DMS114 treated with DMSO at 0.1 percent for 48 hours (cell line): ENCODE measurements around the gene CRACR2A.

Experiments used
- DNase-seq: peaks from one replicate; lab custom pipeline; 2025; ENCODE audit not compliant: unreplicated experiment; lab: John Stamatoyannopoulos, UW

The CRACR2A gene

DNA sequence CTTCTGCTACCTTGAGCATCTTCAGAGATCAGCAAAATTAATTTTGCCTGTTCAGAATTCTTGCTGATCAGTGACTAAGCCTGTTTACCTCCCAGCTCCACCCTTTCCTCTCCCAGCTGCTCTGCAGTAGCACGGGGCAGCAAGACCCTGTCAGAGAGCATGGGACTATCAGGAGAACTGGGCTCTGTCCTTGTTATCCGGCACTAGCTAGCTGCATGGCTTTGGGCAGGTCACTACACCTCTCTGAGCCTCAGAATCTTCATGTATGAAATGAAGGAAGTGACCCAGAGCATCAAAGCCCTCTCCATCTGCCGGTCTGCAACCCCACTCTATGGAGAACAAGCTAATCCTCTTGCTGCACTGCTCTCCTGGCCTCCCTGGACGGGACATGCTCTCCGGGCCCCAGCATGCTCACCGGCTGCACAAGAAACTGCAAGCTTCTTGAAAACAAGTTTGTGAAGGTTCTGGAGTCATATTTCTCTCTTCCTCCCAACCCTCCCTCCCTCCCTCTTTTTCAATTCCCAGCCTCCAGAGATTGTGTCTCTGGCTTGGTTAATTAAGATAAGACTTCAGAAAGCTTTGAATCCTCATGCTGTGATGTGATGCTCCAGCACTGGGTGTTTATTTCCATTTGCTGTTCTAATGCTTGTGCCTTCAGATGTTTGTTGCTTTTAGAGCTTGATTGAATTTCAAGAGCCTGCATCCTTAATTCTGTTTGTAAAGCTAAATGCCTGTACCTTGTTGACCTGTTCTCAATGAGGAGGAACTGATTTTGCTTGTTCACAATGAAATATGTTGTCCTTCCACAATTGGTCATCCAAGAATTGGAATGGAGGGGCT lies 101.1 kb downstream of the CRACR2A start:
- DNase-seq: no peak

DNA sequence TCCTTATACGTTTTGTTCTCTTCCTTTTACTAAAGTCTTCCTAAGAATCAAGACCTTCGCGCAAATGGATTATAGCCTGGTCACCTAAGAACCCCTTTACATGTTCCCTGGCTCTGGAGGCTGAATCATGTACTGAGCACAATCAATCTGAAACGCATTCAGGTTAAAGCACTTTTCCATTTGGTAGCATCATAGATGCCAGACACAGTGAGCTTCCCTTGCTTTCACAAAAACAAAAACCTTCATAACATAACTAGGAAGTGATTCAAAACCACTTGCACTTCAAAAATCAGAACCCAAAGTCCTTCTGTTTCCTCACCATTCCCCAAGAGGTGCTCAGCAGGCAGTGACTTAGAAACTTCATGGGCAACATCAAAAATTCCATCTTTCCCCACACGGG lies 105.4 kb downstream of the CRACR2A start:
- no peak for DNase-seq

DNA sequence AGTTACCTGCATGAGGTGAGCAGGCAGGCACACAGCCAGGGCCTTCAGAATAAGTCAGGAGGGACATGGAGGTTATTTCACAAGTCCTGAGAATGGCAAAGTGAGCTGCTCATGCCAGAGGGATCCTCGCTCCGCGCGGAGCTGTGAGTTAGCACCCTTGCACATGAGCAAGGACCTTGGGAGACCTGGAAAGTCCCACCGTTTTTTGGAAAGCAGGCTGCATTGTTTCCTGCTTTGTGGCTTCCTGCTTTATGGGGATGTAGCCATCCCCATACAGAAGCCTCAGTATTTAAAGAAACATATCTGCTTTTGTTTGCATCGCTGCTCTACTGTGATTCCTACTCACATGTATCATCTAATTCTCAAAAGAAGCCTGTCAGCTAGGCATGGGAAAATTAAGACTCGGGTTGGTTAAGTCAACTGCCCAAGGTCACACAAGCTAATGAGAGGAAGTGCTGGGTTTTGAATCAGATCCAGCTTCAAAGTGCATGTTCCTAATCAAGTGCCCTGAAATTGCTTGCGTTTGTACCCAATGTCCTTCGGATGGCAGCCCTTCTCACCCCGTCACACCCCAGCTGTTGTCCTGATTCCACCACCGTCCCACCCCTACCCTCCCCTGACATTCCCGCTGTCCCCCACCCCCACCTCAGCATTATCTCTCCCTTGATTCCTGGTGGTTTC lies 106.2 kb downstream of the CRACR2A start:
- DNase-seq: no peak

DNA sequence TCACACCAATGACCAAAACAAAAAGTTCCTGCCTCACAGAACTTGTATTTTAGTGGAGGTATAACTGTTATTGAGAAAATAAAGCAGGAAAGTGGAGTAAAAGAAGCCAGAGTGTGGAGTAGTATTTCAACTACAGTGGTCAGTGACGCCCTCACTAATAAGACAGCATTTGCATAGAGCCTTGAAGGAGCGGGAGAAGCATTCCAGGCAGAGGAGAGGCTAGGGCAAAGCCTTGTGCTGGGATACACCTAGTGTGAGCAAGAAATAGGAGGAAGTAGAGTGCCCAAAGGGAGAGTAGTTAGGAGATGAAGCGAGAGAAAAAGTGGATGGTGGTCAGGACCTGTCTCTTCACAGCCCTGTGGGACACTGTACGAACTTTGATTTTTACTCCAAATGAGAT lies 107.8 kb downstream of the CRACR2A start:
- no peak for DNase-seq

DNA sequence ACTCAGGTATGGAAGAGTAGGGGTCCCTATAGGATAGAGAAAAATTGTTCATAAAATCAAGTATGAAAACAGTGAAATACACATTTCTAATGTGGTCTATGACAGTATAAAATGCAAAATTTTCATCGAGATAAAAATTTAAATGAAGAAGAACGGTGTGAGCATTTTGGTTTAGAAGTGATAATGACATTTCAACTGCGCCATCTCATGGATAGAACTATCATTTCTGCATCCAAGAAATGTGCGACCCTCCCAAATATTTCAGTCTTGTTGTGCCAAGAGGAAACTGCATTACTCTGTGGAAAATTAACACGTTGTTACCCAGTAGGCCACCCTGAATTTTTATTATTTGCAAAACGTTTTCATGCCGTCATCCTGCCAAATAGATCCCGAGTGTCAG lies 108.8 kb downstream of the CRACR2A start:
- DNase-seq: no peak

DNA sequence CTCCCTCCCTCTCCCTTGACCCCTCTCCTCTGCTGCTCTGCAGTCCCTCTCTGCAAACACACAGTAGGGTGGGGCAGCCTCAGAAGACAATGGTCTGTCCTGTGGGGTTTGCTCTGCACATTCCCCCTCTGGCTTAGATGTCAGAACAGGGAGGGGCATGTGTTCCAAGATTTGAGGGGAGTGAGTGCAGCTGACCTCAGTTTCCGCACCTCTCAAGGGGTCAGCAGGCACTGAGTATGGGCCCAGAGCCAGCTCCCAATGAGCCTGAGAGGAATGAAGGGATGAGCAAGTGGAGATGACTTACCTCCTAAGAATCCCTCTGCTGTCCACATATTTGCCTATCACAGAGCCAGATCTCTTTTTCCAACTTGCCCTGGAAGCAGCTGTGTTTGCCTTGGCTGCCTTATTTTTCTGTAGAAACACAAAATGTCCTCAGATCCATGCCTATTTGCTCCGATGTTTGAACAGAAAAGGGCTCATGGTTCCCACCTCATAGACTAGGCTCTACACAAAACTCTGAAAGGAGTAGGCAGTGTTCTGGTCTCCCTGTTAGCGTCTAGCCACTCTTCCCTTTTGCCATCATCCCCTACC lies 111.4 kb downstream of the CRACR2A start:
- no peak for DNase-seq

DNA sequence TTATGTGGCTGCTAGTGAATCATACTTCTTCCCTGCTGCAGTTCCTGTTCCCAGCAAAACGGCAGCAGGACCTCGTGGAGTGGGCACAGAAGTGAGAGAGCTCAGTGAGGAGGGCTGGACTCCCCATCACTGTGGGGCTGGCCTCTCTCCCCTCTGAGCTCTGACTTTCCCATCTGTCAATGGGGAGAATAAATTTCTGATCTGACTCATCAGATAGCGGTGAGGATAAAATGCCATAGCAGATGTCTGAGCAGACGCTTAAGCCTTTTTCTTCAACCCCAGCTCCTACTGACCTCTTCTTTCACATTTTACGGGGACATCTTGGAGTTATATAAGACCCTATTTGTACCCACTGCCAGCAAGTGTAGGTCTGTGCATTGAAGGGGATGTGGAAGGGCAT lies 116.6 kb downstream of the CRACR2A start:
- DNase-seq: no peak

DNA sequence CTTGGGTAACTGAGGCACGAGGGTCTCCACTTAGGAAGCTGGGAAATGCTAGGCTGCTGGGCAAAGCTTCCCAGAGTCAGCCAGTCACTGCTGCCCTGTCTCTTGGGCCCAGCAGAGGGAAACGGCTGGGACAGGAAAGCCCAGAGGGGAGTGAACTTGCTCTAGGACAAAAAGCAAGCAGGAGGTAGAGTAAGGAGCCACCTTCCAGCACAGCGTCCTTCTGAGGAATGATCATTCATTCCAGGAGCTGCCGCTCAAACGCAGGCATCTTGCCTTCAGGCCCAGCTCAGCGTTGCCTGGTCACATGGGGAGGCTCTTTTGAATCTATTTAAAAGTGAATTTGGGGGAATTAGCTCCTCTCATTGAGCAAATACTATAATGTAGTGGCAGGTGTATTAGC lies 118.6 kb downstream of the CRACR2A start:
- DNase-seq: no peak

DNA sequence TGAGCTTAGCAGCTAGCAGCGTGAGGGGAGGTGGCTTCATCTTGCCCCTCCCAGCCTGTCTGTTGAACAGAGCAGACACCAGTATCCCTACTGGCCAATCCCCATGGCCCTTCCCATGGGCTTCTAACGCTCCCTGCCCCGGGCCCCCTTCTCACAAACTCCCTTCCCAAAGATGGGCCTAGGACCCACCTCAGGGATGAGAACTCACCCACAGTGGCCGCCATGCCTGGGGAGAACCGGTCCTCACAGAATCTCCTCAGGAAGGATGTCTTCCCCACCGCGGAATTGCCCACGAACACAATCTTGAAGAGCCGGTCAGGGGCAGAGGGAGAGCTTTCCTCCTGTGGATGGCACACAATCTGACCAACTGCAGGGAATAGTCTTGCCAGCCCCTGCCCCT lies 119.5 kb downstream of the CRACR2A start:
- DNase-seq: no peak

DNA sequence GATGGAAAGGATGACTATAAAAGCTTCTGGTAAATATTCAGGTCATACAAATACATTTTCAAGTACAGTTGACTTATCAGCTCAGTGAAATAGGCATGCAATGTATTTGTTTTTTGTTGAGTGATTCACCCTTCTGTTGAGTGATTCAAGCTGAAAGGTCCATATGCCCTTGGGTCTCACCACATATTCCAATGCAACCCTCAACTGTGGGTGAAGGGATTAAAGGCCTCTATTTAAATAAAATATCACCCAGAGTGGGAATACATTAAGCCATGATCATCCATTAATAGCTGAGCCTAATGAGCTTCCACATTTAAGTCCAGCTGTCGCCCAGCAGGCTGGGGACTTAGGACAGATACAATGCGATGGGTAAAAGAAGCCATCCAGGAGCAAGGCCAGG lies 120.2 kb downstream of the CRACR2A start:
- no peak for DNase-seq

DNA sequence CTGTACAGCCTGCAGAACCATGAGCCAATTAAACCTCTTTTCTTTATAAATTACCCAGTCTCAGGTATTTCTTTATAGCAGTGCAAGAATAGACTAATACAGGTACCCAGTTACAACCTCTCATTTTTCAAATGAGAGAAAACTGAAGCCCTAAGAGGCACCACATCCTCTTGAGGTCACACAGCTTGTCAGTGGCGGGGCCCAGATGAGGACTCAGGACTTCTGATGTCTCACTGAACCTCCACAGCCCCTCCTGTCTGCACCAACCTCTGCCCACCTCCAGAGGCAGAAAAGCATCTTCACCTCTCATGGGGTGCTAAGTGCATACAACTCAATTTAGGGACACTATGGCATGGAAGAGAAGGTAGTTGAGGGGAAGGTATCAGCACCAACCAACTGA lies 120.7 kb downstream of the CRACR2A start:
- DNase-seq: no peak

DNA sequence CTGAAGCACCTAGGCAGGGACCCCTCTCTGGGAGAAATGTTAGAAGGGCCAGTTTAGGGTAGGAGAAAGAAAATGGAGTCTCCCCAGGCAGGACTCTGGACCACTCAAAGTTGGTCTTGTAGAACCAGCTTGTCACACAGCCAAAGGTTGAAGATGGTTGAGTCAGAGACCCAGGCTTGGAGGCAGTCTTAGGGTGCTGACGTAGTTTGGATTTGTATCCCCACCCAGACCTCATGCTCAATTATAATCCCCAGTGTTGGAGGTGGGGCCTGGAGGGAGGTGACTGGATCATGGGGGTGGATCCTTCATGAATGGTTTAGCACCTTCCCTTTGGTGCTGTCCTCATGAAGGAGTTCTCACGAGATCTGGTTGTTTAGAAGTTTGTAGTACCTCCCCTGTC lies 121.2 kb downstream of the CRACR2A start:
- DNase-seq: no peak

DNA sequence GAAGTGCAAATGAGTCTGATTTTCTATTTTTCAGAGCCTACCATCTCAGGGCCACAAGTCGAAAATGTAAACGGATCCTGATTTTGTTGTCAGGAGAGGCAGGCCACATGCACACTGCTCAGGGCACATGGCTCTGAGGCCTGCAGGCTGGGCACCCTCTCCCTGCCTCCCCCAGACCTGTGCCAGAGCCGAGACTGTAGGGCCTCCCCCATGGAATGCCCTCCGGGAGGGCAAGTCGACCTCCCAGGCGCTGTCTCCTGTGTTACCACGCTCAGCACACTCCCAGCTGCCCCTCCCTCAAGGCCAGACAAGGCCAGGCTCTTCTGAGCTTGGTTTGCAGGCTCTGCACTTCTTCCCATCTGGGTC lies 121.7 kb downstream of the CRACR2A start:
- DNase-seq: no peak

DNA sequence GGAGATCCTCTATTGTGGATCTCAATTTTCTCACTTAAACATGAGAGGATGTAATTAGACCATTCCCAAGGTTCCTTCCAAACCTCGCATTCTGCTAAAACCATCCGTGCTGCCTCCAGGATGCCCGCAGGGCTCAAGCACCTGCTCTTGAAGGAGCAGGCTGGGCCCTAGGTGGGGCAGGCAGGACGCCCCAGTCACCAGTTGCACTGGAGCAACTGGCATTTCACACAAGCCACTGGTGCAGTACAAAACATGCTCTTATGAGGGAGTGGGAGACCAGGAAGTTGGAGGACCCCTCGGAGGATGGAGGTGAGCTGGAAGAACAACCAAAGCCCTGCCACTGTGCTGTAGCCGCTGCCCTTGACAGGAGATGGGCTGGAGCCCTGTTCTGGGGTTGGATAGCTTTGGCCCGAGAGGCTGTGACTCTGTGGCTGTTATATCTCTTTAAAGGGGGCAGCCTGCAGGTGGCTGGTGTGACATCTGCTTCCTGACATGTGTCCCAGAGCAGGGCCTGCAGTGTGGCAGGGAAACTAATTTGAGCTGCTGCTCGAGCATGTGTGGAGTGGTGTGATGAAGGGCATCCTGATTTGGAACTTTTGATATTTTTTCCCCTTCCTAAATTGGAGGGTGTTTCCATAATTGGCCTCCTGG lies 122.2 kb downstream of the CRACR2A start:
- no peak for DNase-seq

DNA sequence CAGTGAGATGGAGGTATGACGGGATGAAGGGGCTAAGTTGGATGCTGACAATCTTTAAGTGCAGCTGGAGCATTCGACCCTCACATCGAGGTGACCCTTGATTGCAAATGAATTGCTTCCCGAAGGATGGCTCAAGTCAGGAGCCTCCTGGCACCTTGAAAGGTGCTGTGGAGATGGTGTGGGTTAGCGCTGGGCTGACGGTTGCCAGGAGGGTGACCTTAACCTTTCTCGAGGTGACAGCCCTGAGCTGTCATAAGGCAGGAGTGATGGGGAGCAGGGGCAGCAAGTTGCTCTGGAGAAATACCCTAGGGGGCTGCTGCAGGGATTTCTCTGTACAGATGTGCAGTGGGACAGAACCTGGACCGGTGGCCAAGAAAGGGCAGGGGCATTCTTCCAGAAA lies 122.8 kb downstream of the CRACR2A start:
- no peak for DNase-seq

DNA sequence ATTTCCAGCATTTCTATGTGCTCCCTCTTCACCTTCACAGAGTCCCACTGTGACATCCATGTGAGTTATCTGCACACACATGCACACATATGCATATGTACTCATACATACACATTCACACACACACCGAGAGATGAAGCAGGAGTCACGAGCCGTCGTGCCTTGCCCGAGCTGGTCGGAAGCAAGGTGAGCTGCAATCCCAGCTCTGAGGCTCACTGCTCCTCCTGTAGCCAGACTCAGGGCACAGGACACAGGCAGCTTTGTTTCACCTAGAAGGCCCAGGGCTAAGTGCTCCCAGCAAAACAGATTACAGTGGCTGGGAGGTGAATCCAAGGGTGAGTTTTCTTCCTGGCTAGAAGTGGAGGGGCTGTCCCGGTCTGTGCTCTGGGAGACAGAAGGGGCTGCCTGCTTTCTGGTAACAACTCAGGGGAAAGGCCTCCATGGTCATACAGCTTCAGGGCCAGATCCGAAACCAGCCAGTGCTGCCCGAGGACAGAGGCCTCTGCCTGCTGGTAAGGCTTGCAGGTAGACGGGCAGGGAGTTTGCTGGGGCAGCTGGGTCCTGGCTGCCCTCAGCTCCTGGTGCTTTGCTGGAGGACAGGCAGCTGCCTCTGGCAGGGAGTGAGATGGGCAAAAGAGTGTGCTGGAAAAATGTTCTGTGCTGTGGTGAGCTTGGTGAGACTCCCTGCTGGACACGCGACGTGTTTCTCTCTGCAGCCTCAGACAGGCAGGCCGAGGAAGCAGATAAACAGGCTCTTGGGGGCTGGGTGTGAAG lies 123.7 kb downstream of the CRACR2A start:
- DNase-seq: no peak

DNA sequence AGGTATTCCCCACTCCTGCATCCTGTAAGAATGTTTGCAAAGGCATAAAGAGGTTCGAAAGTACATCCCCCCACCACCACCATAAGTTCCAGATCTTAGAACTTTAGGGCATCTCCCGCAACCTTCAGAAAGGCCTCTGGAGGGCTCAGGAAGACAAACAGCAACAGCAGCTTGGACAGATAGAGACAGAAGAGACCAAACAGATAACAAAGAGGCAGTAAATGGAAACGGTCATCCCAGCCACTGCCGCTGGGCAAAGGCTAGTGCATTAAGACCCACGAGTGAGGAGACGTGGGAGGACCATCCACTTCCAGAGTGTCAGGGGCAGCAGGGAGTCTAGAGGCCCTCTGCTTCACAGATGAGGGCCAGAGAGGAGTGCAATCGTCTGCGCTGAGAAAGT lies 124.3 kb downstream of the CRACR2A start:
- DNase-seq: no peak

DNA sequence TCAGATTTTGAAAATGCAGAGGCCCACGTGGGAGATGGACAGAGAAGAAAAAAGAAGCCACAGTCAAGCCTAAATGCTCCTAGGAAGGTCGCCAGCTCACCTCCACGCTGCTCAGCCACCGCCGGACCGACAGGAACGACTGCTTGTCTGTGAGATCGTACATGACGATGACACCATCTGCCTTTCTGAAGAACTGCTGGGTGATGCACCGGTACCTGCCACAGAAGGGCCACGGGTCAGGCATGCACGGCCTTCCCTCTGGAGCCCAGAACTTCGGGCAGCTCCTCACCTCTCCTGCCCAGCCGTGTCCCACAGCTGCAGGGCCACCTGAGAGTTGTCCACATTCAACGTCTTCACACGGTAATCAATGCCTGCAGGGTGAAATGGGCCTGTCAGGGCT lies 125.6 kb downstream of the CRACR2A start:
- DNase-seq: no peak

DNA sequence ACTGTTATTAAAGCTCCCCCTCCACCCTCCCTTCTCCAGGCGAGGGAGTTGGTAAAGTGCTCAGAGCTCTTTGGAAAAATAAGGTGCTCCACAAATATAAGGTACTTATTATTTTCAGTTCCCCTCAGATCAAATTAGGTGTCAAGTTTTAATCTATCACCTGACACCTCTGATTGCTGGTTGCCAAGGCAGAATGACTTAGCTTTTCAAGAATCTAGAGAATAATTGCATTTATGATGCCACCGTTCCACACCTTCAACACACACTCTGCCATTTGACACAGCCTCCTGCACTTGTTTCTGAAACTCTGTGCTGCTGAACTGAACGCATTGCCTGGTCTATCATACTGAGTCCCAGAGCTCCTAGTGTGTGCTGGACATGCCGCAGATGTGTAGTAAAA lies 128.6 kb downstream of the CRACR2A start:
- DNase-seq: no peak

DNA sequence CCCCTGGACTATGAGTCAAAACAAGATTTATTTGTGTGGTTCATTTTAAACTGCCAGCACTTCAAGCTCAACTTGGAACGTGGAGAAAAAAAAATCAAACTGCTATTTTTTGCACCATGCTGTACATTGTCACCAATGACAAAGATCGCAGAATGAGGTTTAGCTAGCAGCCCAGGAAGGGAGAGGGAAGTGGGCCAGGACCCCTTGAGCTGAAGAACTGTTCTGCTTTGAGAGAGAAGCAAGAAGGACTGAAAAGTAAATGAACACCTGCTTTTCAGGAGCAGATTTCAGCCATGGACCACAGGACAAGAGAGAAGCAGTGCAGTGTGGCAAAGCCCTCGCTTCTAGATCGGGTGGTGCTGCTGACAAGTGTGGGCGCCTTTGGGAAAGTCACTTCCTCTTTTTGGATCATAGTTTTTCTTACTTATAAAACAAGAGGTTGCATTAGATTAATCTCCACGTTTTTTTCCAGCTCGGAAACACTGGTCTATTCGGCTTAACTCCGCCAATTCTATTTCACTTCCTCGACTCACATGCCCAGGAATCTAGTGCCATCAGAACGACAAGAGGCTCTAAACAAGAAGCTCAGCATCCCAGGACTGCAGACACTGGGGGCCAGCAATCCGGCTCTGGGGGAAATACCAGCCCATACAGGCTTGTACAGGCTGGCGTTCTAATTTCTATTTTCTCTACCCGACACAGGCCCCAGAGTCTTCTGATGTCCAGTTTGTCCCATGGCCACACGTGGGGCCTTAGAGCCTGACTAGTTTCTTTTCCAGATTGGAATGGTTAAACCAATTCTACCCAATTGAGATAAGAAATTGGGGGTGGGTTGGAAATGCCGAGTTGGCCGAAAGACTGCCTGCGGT lies 129.9 kb downstream of the CRACR2A start:
- no peak for DNase-seq
